GM18951 (cell line): ENCODE measurements around the gene MIER2.
"Not testable (repeated sequence)": the region's sequence is repeated elsewhere in the genome, so short reads cannot be mapped to it uniquely, and the experiment has no call there.

ENCODE experiments used
- POLR2A ChIP-seq: IDR thresholded peaks from 4 replicates; pipeline ENCODE4 v1.6.1; 2011; ENCODE audit warnings: mild to moderate bottlenecking; ENCODE audit not compliant: insufficient read length, insufficient read depth; ENCODE audit errors: extremely low read depth
- in situ Hi-C: fragments of 300-500 bp; cut with MboI; formaldehyde crosslinking; loops from one replicate; pipeline ENCODE4 v1.12.0; 2022; ENCODE audit warnings: low sequenced_read_pairs, mixed read lengths, inconsistent platforms; ENCODE audit not compliant: unreplicated experiment

The MIER2 gene

GRCh38 chr19:383922-384798 is 39.6 kb upstream of the MIER2 start:
- in situ Hi-C loops: no loop called here

GRCh38 chr19:383040-383439 is 38.4 kb upstream of the MIER2 start:
- no peak for TF ChIP-seq POLR2A
- in situ Hi-C loops: no loop called here

More at GRCh38 chr19:383922-384798, 39.6 kb upstream of the MIER2 start:
- no peak for TF ChIP-seq POLR2A

- in situ Hi-C loops: not testable (repeated sequence)
Observed at GRCh38 chr19:382578-382977, 38.0 kb upstream of the MIER2 start.

GRCh38 chr19:381901-382300 is 37.3 kb upstream of the MIER2 start:
- in situ Hi-C loops: not testable (repeated sequence)

- in situ Hi-C loops: not testable (repeated sequence)
Observed at GRCh38 chr19:380618-381219, 36.1 kb upstream of the MIER2 start.

- in situ Hi-C loops: no loop called here
- no peak for TF ChIP-seq POLR2A
Observed at GRCh38 chr19:379796-380195, 35.2 kb upstream of the MIER2 start.

- no peak for TF ChIP-seq POLR2A
- in situ Hi-C loops: no loop called here
Observed at GRCh38 chr19:378706-379105, 34.1 kb upstream of the MIER2 start.

GRCh38 chr19:377801-378581 is 33.4 kb upstream of the MIER2 start:
- in situ Hi-C loops: no loop called here
- no peak for TF ChIP-seq POLR2A

GRCh38 chr19:376111-376470 is 31.5 kb upstream of the MIER2 start:
- TF ChIP-seq POLR2A: no peak
- in situ Hi-C loops: no loop called here

- TF ChIP-seq POLR2A: no peak
- in situ Hi-C loops: no loop called here
Observed at GRCh38 chr19:375395-376110, 31.0 kb upstream of the MIER2 start.

GRCh38 chr19:374886-375235 is 30.3 kb upstream of the MIER2 start:
- in situ Hi-C loops: no loop called here
- TF ChIP-seq POLR2A: no peak

- no peak for TF ChIP-seq POLR2A
Observed at GRCh38 chr19:374183-374885, 29.7 kb upstream of the MIER2 start.

GRCh38 chr19:373391-374182 is 29.0 kb upstream of the MIER2 start:
- no peak for TF ChIP-seq POLR2A

More at GRCh38 chr19:374183-374885, 29.7 kb upstream of the MIER2 start:
- in situ Hi-C loops: no loop called here

More at GRCh38 chr19:373391-374182, 29.0 kb upstream of the MIER2 start:
- in situ Hi-C loops: no loop called here
